Activated naive CD4-positive, alpha-beta T cell treated with anti-CD3 and anti-CD28 coated beads for 36 hours (primary cell): Measurements from ENCODE around the gene SAMD1. TPM values are rescaled to one million over a fixed set of nuclear protein-coding genes. Genes with fewer than 3 reads are reported as not detected.

Source experiments
- CTCF ChIA-PET: fragments of 350-600 bp; sonication (Branson Sonifier 250); formaldehyde crosslinking; loops from one replicate; lab custom pipeline; 2021; ENCODE audit warnings: antibody characterized with exemption; lab: Charles Lee
- DNase-seq: peaks from one replicate; pipeline ENCODE4 v3.0.0-alpha.2; 2020
- H3K27ac Mint-ChIP-seq: one replicate; pipeline ENCODE4 v1.8.0; 2021; ENCODE audit warnings: mild to moderate bottlenecking, mixed read lengths
- H3K27me3 Mint-ChIP-seq: one replicate; pipeline ENCODE4 v1.8.0; 2021; ENCODE audit warnings: low read depth, mixed read lengths
- H3K36me3 Mint-ChIP-seq: one replicate; pipeline ENCODE4 v1.8.0; 2021; ENCODE audit warnings: low read depth, mixed read lengths
- H3K4me1 Mint-ChIP-seq: one replicate; pipeline ENCODE4 v1.8.0; 2021; ENCODE audit warnings: low read depth, mixed read lengths
- H3K4me3 Mint-ChIP-seq: one replicate; pipeline ENCODE4 v1.8.0; 2021; ENCODE audit warnings: mild to moderate bottlenecking, moderate library complexity, mixed read lengths
- H3K9me3 Mint-ChIP-seq: one replicate; pipeline ENCODE4 v1.8.0; 2021; ENCODE audit warnings: mixed read lengths
- intact Hi-C: fragments of 100-400 bp; cut with micrococcal nuclease; formaldehyde crosslinking; loops from one replicate; pipeline ENCODE4 v1.15.1; 2023
- total RNA-seq, 2 experiments: library from RNA; stranded (reverse); gene quantifications; one replicate each; pipeline ENCODE4 v1.2.3, GENCODE V29; 2021

SAMD1 gene
- total RNA-seq, 2 experiments from 2014 or later = 50.9 to 53.0 TPM

DNA sequence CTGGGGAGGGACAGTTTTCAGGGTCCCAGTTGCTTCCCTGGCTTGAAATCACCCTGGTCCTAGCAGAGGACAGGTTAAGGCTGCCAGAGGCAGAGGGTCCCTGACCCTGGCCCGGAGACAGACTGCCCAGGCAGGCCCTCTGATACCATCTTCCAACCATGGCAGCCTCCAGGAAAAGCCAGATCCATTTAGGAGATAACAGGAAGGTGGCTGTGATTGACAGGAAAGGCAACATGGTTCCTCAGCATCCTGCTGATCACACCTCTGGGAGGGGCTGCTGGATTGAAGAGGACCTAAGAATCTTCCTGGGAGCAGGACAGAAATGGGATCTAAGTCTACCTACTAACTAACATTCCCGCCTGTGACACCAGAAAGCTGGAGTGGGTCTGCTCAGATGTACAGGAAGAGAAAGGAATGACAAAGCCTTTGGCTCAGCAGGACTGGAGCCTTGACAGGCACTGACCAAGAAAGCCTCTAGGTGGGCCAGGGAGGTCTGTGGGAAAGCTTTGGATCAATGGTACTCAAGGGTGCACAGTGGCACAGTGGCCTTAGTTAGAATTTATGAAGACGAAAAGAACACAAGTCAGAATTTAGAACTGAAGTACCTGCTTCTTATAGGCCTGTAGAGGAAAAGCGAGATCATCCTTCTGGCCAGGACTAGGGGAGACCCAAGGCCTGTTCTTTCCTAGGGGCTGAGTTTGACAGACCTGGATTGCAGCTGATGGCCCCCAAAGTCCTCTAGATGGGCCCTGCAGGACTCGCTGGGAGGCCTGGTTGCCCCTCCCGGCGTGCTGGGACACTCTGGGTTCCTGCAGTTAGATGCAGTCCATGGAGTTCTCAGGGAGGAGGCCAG lies 29.3 kb upstream of the SAMD1 start:
- no peaks in the 10 kb centered on the region for H3K9me3 Mint-ChIP-seq
- no peak overlapping the region for H3K27ac Mint-ChIP-seq
- H3K4me1 Mint-ChIP-seq = peaks cover 29% of the 10 kb centered on the region
- intact Hi-C loops = no loop called here
- H3K36me3 Mint-ChIP-seq = peaks cover 15% of the 10 kb centered on the region
- CTCF ChIA-PET = no interaction called here
- DNase-seq = no peak
- no peak overlapping the region for H3K4me3 Mint-ChIP-seq
- H3K27me3 Mint-ChIP-seq = no peaks in the 10 kb centered on the region

- peaks cover 9% of the 10 kb centered on the region for H3K36me3 Mint-ChIP-seq
- peaks cover 31% of the 10 kb centered on the region for H3K4me1 Mint-ChIP-seq
- no peak for DNase-seq
- intact Hi-C loops = no loop called here
- H3K27me3 Mint-ChIP-seq = no peaks in the 10 kb centered on the region
- CTCF ChIA-PET = no interaction called here
- no peaks in the 10 kb centered on the region for H3K9me3 Mint-ChIP-seq
- H3K4me3 Mint-ChIP-seq = peak overlapping the region; percentile 82
- no peak overlapping the region for H3K27ac Mint-ChIP-seq
Observed at GRCh38 chr19:14119146-14119545, 28.6 kb upstream of the SAMD1 start.

- Mint-ChIP-seq H3K9me3 (no peaks in the 10 kb centered on the region), H3K4me1 (peaks cover 37% of the 10 kb centered on the region), H3K27ac (peak overlapping the region; percentile 78), H3K4me3 (peak overlapping the region; percentile 82), H3K36me3 (peaks cover 9% of the 10 kb centered on the region), H3K27me3 (no peaks in the 10 kb centered on the region)
- intact Hi-C loops = loop anchor here (1.0 kb wide), 1 partner anchor 238 kb away; no protein-coding TSS in a partner anchor
- peak; percentile 56 for DNase-seq
- CTCF ChIA-PET = interaction anchor here (0.9 to 1.1 kb wide), 2 partner anchors 18 to 240 kb away, joined by 3 to 6 read pairs; partner anchors contain the start of gene ASF1B
Observed at GRCh38 chr19:14118165-14119051, 27.9 kb upstream of the SAMD1 start.

DNA sequence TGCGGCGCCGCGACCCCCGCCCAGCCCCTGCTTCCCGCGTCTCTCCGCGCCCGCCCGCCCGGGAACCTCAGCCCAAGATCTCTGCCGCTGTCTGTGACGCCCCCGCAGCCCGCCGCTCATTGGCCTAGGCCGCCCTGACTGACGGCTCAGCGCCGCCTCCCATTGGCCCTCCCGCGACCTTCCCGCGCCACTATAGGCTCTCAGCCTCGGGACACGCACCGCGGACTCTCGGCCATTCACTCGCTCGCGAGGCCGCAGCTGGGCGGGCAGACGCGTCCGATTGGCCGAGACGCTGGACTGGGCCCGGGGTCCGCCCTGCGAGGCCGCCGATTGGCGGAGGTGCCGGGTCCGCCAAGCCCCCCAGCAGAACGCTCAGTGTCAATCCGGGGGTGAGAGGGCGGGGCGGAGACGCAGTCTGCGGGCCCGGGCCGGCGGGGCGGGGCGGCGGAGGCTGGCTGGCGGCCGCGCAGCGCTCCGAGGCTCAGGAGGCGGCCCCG lies 27.2 kb upstream of the SAMD1 start, which contains the start of gene PRKACA:
Gene PRKACA (minus strand): TSS at position 95 of the 497 bp plus-strand sequence. CDS start 215 bp downstream, outside the sequence.
- H3K27me3 Mint-ChIP-seq = no peaks in the 10 kb centered on the region
- intact Hi-C loops = loop anchor here (1.0 kb wide), 3 partner anchors 19 to 237 kb away; partner anchors contain the start of gene ASF1B
- H3K4me3 Mint-ChIP-seq = peak within 1 kb of the TSS; percentile 86
- peak; percentile 99 for DNase-seq
- H3K27ac Mint-ChIP-seq = peak within 1 kb of the TSS; percentile 78
- H3K4me1 Mint-ChIP-seq = peaks cover 43% of the 10 kb centered on the region
- CTCF ChIA-PET = interaction anchor here (0.9 to 1.1 kb wide), 2 partner anchors 19 to 239 kb away, joined by 3 to 6 read pairs; partner anchors contain the start of gene ASF1B
- no peaks in the 10 kb centered on the region for H3K9me3 Mint-ChIP-seq
- H3K36me3 Mint-ChIP-seq = peaks cover 6% of the 10 kb centered on the region

GRCh38 chr19:14116918-14117578 lies 26.5 kb upstream of the SAMD1 start:
- DNase-seq = no peak
- no peaks in the 10 kb centered on the region for H3K27me3 Mint-ChIP-seq
- intact Hi-C loops = loop anchor here (1.0 kb wide), 2 partner anchors 19 to 26 kb away; partner anchors contain the start of gene ASF1B
- H3K27ac Mint-ChIP-seq = peak overlapping the region; percentile 6
- CTCF ChIA-PET = interaction anchor here (0.8 to 1.1 kb wide), 3 partner anchors 20 to 238 kb away, joined by 3 to 6 read pairs (median 3); partner anchors contain the start of gene ASF1B
- peaks cover 3% of the 10 kb centered on the region for H3K36me3 Mint-ChIP-seq
- H3K4me1 Mint-ChIP-seq = peaks cover 49% of the 10 kb centered on the region
- H3K4me3 Mint-ChIP-seq = peak overlapping the region; percentile 83
- H3K9me3 Mint-ChIP-seq = no peaks in the 10 kb centered on the region

- DNase-seq = no peak
- Mint-ChIP-seq H3K36me3 (peaks cover 3% of the 10 kb centered on the region), H3K27ac (peak overlapping the region; percentile 6), H3K9me3 (no peaks in the 10 kb centered on the region), H3K4me1 (peaks cover 53% of the 10 kb centered on the region), H3K4me3 (peak overlapping the region; percentile 83), H3K27me3 (no peaks in the 10 kb centered on the region)
- intact Hi-C loops = no loop called here
- CTCF ChIA-PET = interaction anchor here (0.8 to 2.4 kb wide), 3 partner anchors 57 to 234 kb away, joined by 3 to 9 read pairs (median 7); no protein-coding TSS in a partner anchor
Observed at GRCh38 chr19:14116525-14116917, 26.0 kb upstream of the SAMD1 start.

DNA sequence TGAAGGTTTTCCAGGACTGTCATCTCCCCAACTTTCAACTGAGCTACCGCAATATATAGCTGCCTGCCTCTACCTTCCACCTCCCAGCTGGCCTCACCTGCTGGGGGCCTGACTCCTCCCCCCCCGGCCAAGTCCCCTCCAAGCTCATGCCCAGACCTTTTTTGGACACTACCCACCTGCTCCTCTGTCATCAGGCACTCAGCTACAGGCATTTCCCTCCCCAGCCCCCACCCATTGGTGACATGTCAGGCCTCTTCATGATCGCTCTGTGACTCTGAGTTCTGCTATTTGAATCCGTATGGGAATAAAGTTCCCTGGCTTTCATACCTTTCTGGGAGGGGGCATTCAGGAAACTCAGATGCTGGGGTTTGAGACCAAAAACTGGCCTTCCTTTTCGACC lies 25.2 kb upstream of the SAMD1 start:
- CTCF ChIA-PET = interaction anchor here (0.6 to 2.4 kb wide), 10 partner anchors 9 to 323 kb away, joined by 3 to 9 read pairs (median 5); partner anchors contain the start of gene ASF1B
- Mint-ChIP-seq H3K4me1 (peaks cover 54% of the 10 kb centered on the region), H3K27ac (no peak overlapping the region), H3K27me3 (no peaks in the 10 kb centered on the region), H3K4me3 (peak overlapping the region; percentile 83), H3K9me3 (no peaks in the 10 kb centered on the region), H3K36me3 (peaks cover 3% of the 10 kb centered on the region)
- no peak for DNase-seq
- intact Hi-C loops = loop anchor here (2.0 kb wide), 1 partner anchor 41 kb away; no protein-coding TSS in a partner anchor

DNA sequence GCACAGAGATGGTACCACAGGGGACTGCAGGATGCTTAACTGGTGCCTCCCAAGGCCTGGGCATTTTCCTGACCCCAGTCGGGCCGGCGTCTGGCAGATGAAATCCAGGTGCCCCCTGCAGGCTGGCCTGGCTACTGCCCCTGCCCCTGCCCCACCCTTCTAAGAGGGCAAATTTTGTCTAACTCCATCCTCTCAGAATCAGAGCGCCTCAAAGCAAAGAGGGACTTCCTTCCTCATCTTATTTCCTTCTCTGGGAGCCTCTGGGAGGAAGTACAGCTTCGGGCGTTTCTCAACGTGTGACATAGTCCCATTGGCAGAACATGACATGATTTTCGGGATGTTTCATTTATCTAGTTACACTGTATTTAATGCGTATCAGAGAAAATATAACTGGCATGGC lies 24.3 kb upstream of the SAMD1 start:
- peak; percentile 68 for DNase-seq
- H3K27ac Mint-ChIP-seq = no peak overlapping the region
- H3K9me3 Mint-ChIP-seq = no peaks in the 10 kb centered on the region

DNA sequence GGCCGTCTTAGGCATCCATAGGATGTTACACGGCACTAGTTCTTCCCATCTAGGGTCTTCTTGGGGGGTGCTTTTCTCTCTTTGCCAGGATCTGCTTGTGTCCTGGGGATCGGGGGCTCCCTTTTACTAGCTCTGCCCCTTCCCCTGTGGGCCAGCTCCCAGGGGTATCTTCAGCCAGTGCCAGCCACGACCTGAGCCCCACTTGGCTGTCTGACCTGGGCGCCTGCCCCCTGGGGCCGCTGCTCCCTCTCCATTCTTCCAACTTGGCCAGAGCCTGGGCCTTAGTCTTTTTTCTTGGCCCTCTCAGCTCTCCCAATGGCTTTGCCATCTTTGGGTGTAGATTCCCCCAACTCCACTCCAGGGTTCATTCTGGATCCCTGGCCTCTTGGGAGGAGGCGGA lies 23.9 kb upstream of the SAMD1 start:
- H3K27me3 Mint-ChIP-seq = no peaks in the 10 kb centered on the region
- no peaks in the 10 kb centered on the region for H3K9me3 Mint-ChIP-seq
- intact Hi-C loops = loop anchor here (2.0 kb wide), 1 partner anchor 40 kb away; no protein-coding TSS in a partner anchor
- H3K27ac Mint-ChIP-seq = no peak overlapping the region
- CTCF ChIA-PET = interaction anchor here (1.0 to 2.4 kb wide), 10 partner anchors 12 to 211 kb away, joined by 3 to 9 read pairs (median 5); no protein-coding TSS in a partner anchor
- no peak overlapping the region for H3K4me3 Mint-ChIP-seq
- no peak for DNase-seq
- peaks cover 54% of the 10 kb centered on the region for H3K4me1 Mint-ChIP-seq
- H3K36me3 Mint-ChIP-seq = no peaks in the 10 kb centered on the region

More for the DNA sequence above, 24.3 kb upstream of the SAMD1 start:
- no peak overlapping the region for H3K4me3 Mint-ChIP-seq
- CTCF ChIA-PET = interaction anchor here (0.6 to 2.4 kb wide), 15 partner anchors 10 to 324 kb away, joined by 3 to 9 read pairs (median 5); no protein-coding TSS in a partner anchor
- no peaks in the 10 kb centered on the region for H3K27me3 Mint-ChIP-seq
- intact Hi-C loops = loop anchor here (2.0 kb wide), 1 partner anchor 40 kb away; no protein-coding TSS in a partner anchor
- H3K36me3 Mint-ChIP-seq = no peaks in the 10 kb centered on the region
- peaks cover 54% of the 10 kb centered on the region for H3K4me1 Mint-ChIP-seq

- H3K36me3 Mint-ChIP-seq = no peaks in the 10 kb centered on the region
- no peak overlapping the region for H3K27ac Mint-ChIP-seq
- no peaks in the 10 kb centered on the region for H3K27me3 Mint-ChIP-seq
- peak; percentile 46 for DNase-seq
- no peak overlapping the region for H3K4me3 Mint-ChIP-seq
- H3K9me3 Mint-ChIP-seq = no peaks in the 10 kb centered on the region
- CTCF ChIA-PET = interaction anchor here (1.0 to 2.1 kb wide), 11 partner anchors 12 to 211 kb away, joined by 3 to 8 read pairs (median 4); no protein-coding TSS in a partner anchor
- intact Hi-C loops = loop anchor here (2.0 kb wide), 1 partner anchor 39 kb away; no protein-coding TSS in a partner anchor
- H3K4me1 Mint-ChIP-seq = peaks cover 51% of the 10 kb centered on the region
Observed at GRCh38 chr19:14113762-14114414, 23.3 kb upstream of the SAMD1 start.
